Ishikawa (cell line): ENCODE data around the gene CPD.

ENCODE experiments used
- CEBPB ChIP-seq: IDR thresholded peaks from 2 replicates; pipeline ENCODE4 v1.6.1; 2012
- CREB1 ChIP-seq: IDR thresholded peaks from 2 replicates; pipeline ENCODE4 v1.6.1; 2012; ENCODE audit warnings: low read depth
- EP300 ChIP-seq: IDR thresholded peaks from 2 replicates; pipeline ENCODE4 v1.6.1; 2012; ENCODE audit warnings: borderline replicate concordance
- FOXM1 ChIP-seq: IDR thresholded peaks from 2 replicates; pipeline ENCODE4 v1.6.1; 2012; ENCODE audit warnings: low read depth, borderline replicate concordance
- MAX ChIP-seq: IDR thresholded peaks from 2 replicates; pipeline ENCODE4 v1.6.1; 2012
- RAD21 ChIP-seq: IDR thresholded peaks from 2 replicates; pipeline ENCODE4 v1.6.1; 2012; ENCODE audit warnings: low read depth
- TAF1 ChIP-seq: IDR thresholded peaks from 2 replicates; pipeline ENCODE4 v1.6.1; 2012; ENCODE audit warnings: low read depth, mild to moderate bottlenecking
- USF1 ChIP-seq: IDR thresholded peaks from 2 replicates; pipeline ENCODE4 v1.6.1; 2012
- YY1 ChIP-seq: IDR thresholded peaks from 2 replicates; pipeline ENCODE4 v1.6.1; 2012; ENCODE audit warnings: low read depth

GRCh38 chr17:30340801-30341356, 37.8 kb upstream of the CPD start:
- no peak for TF ChIP-seq FOXM1
- TF ChIP-seq YY1 = no peak
- no peak for TF ChIP-seq USF1
- TF ChIP-seq RAD21 = no peak
- TF ChIP-seq CEBPB = no peak
- no peak for TF ChIP-seq EP300
- no peak for TF ChIP-seq MAX
- no peak for TF ChIP-seq CREB1
- no peak for TF ChIP-seq TAF1
